OCI-LY3 (cell line): Measurements from ENCODE around the gene INO80D.
"Not testable (repeated sequence)": the region's sequence is repeated elsewhere in the genome, so short reads cannot be mapped to it uniquely, and the experiment has no call there.

Experiments used
- EZH2phosphoT487 ChIP-seq: fragments of 200-600 bp; shearing (Covaris generic); IDR thresholded peaks from 2 replicates; pipeline ENCODE4 v1.6.1; 2018; ENCODE audit warnings: antibody characterized with exemption, mixed run types, low read depth
- TF ChIP-seq, protein P1 (sequence below): fragments of 200-600, 300-600 bp; sonication (generic); IDR thresholded peaks from 2 replicates; pipeline ENCODE4 v1.5.1; 2014; ENCODE audit warnings: antibody characterized with exemption, low read length, low read depth

DNA sequence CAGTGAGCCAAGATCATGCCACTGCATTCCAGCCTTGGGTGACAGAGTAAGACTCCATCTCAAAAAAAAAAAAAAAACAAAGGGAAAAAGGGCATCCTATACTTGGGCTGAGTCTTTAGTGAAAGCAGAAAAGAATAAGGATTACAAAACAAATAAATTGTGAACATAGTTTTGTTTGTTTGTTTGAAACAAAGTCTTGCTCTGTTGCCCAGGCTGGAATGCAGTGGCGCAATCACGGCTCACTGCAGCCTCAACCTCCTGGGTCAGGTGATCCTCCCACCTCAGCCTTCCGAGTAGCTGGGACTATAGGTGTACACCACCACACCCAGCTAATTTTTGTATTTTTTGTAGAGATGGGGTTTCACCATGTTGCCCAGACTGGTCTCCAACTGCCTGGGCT lies 36.6 kb upstream of the INO80D start:
- TF ChIP-seq, protein P1, sequence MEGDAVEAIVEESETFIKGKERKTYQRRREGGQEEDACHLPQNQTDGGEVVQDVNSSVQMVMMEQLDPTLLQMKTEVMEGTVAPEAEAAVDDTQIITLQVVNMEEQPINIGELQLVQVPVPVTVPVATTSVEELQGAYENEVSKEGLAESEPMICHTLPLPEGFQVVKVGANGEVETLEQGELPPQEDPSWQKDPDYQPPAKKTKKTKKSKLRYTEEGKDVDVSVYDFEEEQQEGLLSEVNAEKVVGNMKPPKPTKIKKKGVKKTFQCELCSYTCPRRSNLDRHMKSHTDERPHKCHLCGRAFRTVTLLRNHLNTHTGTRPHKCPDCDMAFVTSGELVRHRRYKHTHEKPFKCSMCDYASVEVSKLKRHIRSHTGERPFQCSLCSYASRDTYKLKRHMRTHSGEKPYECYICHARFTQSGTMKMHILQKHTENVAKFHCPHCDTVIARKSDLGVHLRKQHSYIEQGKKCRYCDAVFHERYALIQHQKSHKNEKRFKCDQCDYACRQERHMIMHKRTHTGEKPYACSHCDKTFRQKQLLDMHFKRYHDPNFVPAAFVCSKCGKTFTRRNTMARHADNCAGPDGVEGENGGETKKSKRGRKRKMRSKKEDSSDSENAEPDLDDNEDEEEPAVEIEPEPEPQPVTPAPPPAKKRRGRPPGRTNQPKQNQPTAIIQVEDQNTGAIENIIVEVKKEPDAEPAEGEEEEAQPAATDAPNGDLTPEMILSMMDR: not testable (repeated sequence)
- TF ChIP-seq EZH2phosphoT487: not testable (repeated sequence)
